DOHH2 (cell line): ENCODE data around the gene VPS29.

Experiments
- H3F3A ChIP-seq: fragments of 200-600 bp; sonication (generic), shearing (Covaris generic); 2 replicates; pipeline ENCODE4 v1.6.0; 2016; ENCODE audit warnings: antibody characterized with exemption, mild to moderate bottlenecking; ENCODE audit not compliant: control insufficient read depth, insufficient read depth
- H3K27ac ChIP-seq: fragments of 200-600 bp; sonication (generic); 2 replicates; pipeline ENCODE4 v1.5.1; 2014; ENCODE audit warnings: low read depth, mild to moderate bottlenecking, low read length, moderate library complexity
- H3K27me3 ChIP-seq: fragments of 200-600 bp; sonication (generic); 2 replicates; pipeline ENCODE4 v1.6.1; 2014; ENCODE audit warnings: mild to moderate bottlenecking, low read length, mixed read lengths; ENCODE audit not compliant: control insufficient read depth
- H3K36me3 ChIP-seq: fragments of 200-600 bp; sonication (generic); 2 replicates; pipeline ENCODE4 v1.6.1; 2014; ENCODE audit warnings: mild to moderate bottlenecking, low read length, moderate library complexity, mixed read lengths; ENCODE audit not compliant: control insufficient read depth
- H3K4me1 ChIP-seq: fragments of 200-600 bp; sonication (generic); 2 replicates; pipeline ENCODE4 v1.6.1; 2014; ENCODE audit warnings: mild to moderate bottlenecking, low read length, mixed read lengths; ENCODE audit not compliant: control insufficient read depth
- H3K4me2 ChIP-seq: fragments of 200-600 bp; sonication (generic); 2 replicates; pipeline ENCODE4 v1.6.0; 2014; ENCODE audit warnings: mild to moderate bottlenecking, low read length, moderate library complexity
- H3K4me3 ChIP-seq: fragments of 200-600 bp; sonication (generic); 2 replicates; pipeline ENCODE4 v1.5.1; 2014; ENCODE audit warnings: mild to moderate bottlenecking, low read length, mixed read lengths
- H3K79me2 ChIP-seq: fragments of 200-600 bp; sonication (generic); 2 replicates; pipeline ENCODE4 v1.6.1; 2014; ENCODE audit warnings: mild to moderate bottlenecking, low read length, mixed read lengths; ENCODE audit not compliant: control insufficient read depth
- H3K9me2 ChIP-seq: fragments of 200-600 bp; sonication (generic); replicated peaks from 2 replicates; pipeline ENCODE4 v1.6.1; 2014; ENCODE audit warnings: mild to moderate bottlenecking, low read length, mixed read lengths; ENCODE audit not compliant: control insufficient read depth
- H3K9me3 ChIP-seq: fragments of 200-600 bp; sonication (generic); 2 replicates; pipeline ENCODE4 v1.6.1; 2014; ENCODE audit warnings: antibody characterized with exemption, low read length, mixed read lengths; ENCODE audit not compliant: control insufficient read depth, insufficient read depth
- H4K20me1 ChIP-seq: fragments of 200-600 bp; sonication (generic); 2 replicates; pipeline ENCODE4 v1.6.0; 2014; ENCODE audit warnings: low read depth, mild to moderate bottlenecking, antibody characterized with exemption, low read length, moderate library complexity; ENCODE audit not compliant: control insufficient read depth, insufficient read depth
- EZH2phosphoT487 ChIP-seq: fragments of 200-600 bp; sonication (generic); IDR thresholded peaks from 2 replicates; pipeline ENCODE4 v1.6.1; 2017; ENCODE audit warnings: borderline replicate concordance, mild to moderate bottlenecking, antibody characterized with exemption, low read length, moderate library complexity, mixed read lengths
- TF ChIP-seq, protein P1 (sequence below): fragments of 200-600 bp; sonication (generic); IDR thresholded peaks from one replicate; pipeline ENCODE4 v1.5.1; 2014; ENCODE audit warnings: antibody characterized with exemption, mild to moderate bottlenecking, low read depth, low read length; ENCODE audit not compliant: poor library complexity, severe bottlenecking

The VPS29 gene

GRCh38 chr12:110548678-110549077, 46.8 kb upstream of the VPS29 start:
- H3K9me3 ChIP-seq = no peaks in the 10 kb centered on the region
- TF ChIP-seq, protein P1, sequence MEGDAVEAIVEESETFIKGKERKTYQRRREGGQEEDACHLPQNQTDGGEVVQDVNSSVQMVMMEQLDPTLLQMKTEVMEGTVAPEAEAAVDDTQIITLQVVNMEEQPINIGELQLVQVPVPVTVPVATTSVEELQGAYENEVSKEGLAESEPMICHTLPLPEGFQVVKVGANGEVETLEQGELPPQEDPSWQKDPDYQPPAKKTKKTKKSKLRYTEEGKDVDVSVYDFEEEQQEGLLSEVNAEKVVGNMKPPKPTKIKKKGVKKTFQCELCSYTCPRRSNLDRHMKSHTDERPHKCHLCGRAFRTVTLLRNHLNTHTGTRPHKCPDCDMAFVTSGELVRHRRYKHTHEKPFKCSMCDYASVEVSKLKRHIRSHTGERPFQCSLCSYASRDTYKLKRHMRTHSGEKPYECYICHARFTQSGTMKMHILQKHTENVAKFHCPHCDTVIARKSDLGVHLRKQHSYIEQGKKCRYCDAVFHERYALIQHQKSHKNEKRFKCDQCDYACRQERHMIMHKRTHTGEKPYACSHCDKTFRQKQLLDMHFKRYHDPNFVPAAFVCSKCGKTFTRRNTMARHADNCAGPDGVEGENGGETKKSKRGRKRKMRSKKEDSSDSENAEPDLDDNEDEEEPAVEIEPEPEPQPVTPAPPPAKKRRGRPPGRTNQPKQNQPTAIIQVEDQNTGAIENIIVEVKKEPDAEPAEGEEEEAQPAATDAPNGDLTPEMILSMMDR = no peak
- no peak for TF ChIP-seq EZH2phosphoT487
- H3K27ac ChIP-seq = no peak overlapping the region
- H3K79me2 ChIP-seq = peaks cover 92% of the 10 kb centered on the region
- H3K36me3 ChIP-seq = peaks cover 74% of the 10 kb centered on the region
- no peaks in the 10 kb centered on the region for H3K27me3 ChIP-seq
- no peaks in the 10 kb centered on the region for H3K9me2 ChIP-seq
- H3K4me2 ChIP-seq = no peak overlapping the region
- H3K4me1 ChIP-seq = no peaks in the 10 kb centered on the region
- no peak overlapping the region for H3K4me3 ChIP-seq
- peaks cover 10% of the 10 kb centered on the region; the same call in 1 of the 2 replicates for H4K20me1 ChIP-seq
- no peaks in the 10 kb centered on the region for H3F3A ChIP-seq

DNA sequence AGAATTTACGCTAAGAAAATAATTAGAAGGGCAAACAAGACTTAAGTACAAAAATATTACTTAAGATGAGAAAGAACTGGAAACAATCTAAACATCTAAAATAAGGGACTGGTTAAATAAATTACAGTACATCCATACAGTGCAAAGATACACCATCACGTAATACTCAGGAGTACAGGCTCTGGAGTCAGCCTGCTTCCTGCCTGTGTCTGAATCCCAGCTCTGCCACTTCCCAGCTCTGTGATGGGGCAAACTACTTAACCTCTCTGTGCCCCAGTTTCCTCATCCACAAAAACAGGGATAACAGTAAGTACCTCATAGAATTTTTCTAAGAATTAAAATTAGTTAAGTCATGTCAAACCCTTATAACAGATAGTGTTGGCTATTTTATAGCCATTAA, 45.2 kb upstream of the VPS29 start:
- H3K4me3 ChIP-seq = no peak overlapping the region
- peaks cover 86% of the 10 kb centered on the region for H3K36me3 ChIP-seq
- no peak overlapping the region for H3K27ac ChIP-seq
- TF ChIP-seq, protein P1 = no peak
- TF ChIP-seq EZH2phosphoT487 = no peak
- H3K79me2 ChIP-seq = peaks cover 90% of the 10 kb centered on the region
- no peaks in the 10 kb centered on the region for H3K9me2 ChIP-seq
- no peaks in the 10 kb centered on the region for H3K9me3 ChIP-seq
- no peaks in the 10 kb centered on the region for H3K4me1 ChIP-seq
- H4K20me1 ChIP-seq = peaks cover 10% of the 10 kb centered on the region; the same call in 1 of the 2 replicates
- no peak overlapping the region for H3K4me2 ChIP-seq
- 0 out of 2 replicates have a peak, but pooled peaks cover 2% of the 10 kb centered on the region for H3F3A ChIP-seq
- H3K27me3 ChIP-seq = no peaks in the 10 kb centered on the region

DNA sequence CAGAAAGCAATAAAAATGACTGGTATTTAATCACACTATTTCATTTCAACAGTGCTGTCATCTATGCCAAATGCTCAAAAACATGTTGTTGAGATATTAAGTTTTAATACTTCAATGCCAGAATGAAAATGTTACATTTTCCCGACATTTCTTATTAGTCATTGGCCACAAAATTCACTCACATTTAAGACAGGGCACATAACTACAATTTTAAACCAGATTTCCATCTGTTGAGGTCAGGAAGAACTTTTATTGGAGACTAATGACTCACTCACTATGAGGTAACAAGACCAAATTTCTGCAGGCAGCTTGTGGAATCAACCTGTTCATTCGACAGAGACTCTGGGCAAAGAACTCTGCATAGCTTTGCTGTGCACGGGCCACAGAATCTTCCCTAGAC, 44.4 kb upstream of the VPS29 start:
- Histone ChIP-seq H3K36me3 (peaks cover 85% of the 10 kb centered on the region), H3K4me1 (no peaks in the 10 kb centered on the region), H3K9me2 (no peaks in the 10 kb centered on the region), H3F3A (0 out of 2 replicates have a peak, but pooled peaks cover 2% of the 10 kb centered on the region), H3K9me3 (no peaks in the 10 kb centered on the region), H3K4me3 (no peak overlapping the region), H4K20me1 (peaks cover 4% of the 10 kb centered on the region; the same call in 1 of the 2 replicates), H3K79me2 (peaks cover 88% of the 10 kb centered on the region), H3K27ac (no peak overlapping the region), H3K27me3 (no peaks in the 10 kb centered on the region), H3K4me2 (no peak overlapping the region)
- no peak for TF ChIP-seq EZH2phosphoT487
- TF ChIP-seq, protein P1 = no peak
